Measurements from ENCODE around the gene BICD1. TPM values are rescaled to one million over a fixed set of nuclear protein-coding genes. Genes with fewer than 3 reads are reported as not detected.

The BICD1 gene
- total and polyA plus RNA-seq, 2 of the 13 experiments (the other 11 are each of a cell fraction or from before 2014, with no cell fraction given): 4.5 to 5.2 TPM

DNA sequence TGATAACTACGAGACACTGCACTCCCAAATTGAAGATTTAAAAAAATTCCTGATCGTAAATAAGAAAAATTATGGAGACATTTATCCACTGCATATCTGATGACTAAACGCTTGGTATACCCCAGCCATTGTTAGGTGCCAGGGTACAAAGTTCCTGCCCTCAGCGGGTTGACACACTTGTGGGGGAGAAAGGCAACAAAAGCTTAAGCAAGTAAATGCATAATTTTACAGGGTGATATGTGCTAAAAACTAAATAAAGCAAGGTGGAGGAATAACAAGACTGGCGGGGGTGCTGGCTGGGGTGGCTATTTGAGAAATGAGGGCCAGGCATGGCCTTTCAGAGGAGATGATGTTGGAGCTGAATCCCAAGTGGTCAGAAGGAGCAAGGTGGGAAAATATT is 25.0 kb downstream of the BICD1 start:
- Histone ChIP-seq H3K4me2 (ENCODE audit: low read depth, low read length) (peak overlapping the region; percentile 35), H3K79me2 (ENCODE audit: insufficient read depth, low read length) (no peaks in the 10 kb centered on the region), H3K27ac (ENCODE audit: extremely low read length, insufficient read depth, low read length) (peak overlapping the region; percentile 49), H3K9ac (ENCODE audit: insufficient read depth, low read depth, low read length) (no peak overlapping the region), H2AFZ (ENCODE audit: low read length) (no peak overlapping the region), H3K36me3 (replicated peaks in 1 of 2; ENCODE audit: control insufficient read depth in 1 of 2, insufficient read depth in 2 of 2, low read length in 2 of 2) (no peaks in the 10 kb centered on the region), H3K9me3 (ENCODE audit: low read length) (no peaks in the 10 kb centered on the region), H3K4me1 (ENCODE audit: insufficient read depth, low read length) (peaks cover 45% of the 10 kb centered on the region), H4K20me1 (ENCODE audit: insufficient read depth, low read length) (no peaks in the 10 kb centered on the region), H3K27me3 (ENCODE audit: control insufficient read depth in 1 of 2, insufficient read depth in 2 of 2, low read length in 2 of 2) (no peaks in the 10 kb centered on the region), H3K4me3 (replicated peaks in 1 of 3; ENCODE audit: insufficient read depth in 1 of 3, low read depth in 2 of 3, low read length in 3 of 3) (no peak overlapping the region)
- FAIRE-seq (peak; percentile 12), ATAC-seq (0 out of 3 replicates have a peak, but pooled peaks have one; percentile 11), DNase-seq (ENCODE audit: low spot score) (peak; percentile 58)
- no TSS peak for BruUV-seq (replicated peaks)
- 30% methylated on average over 5 of the region's 5 CpGs for WGBS (ENCODE audit: low lambda C conversion rate)
- in situ Hi-C loops (cut with HindIII; ENCODE audit: extremely low pct_ligation_motif_present, low pct_unique_long_range_greater_than_20kb): no loop called here
- ChIA-PET CTCF (ENCODE audit: low intra/inter-chr PET ratio, low total read pairs) (no interaction called here), POLR2A (no interaction called here)
- intact Hi-C loops (cut with micrococcal nuclease; ENCODE audit: unreplicated experiment): no loop called here
- no peak for TF ChIP-seq ZBTB14 (CRISPR knock-in tag; IDR thresholded peaks at IDR 0.05)
- TF ChIP-seq SOX5 (CRISPR knock-in tag; IDR thresholded peaks at IDR 0.05; ENCODE audit: borderline replicate concordance): peak; percentile 69; the same call in 1 of the 2 replicates
- peak; percentile 23; the same call in 1 of the 2 replicates for TF ChIP-seq FOSL2 (CRISPR knock-in tag; IDR thresholded peaks at IDR 0.05)
- TF ChIP-seq SOX6 (IDR thresholded peaks at IDR 0.05): no peak
- TF ChIP-seq SOX6 (CRISPR knock-in tag; IDR thresholded peaks at IDR 0.05): peak; percentile 60
- no peak for TF ChIP-seq CERS6 (CRISPR knock-in tag; IDR thresholded peaks at IDR 0.05)
- TF ChIP-seq, protein P1, sequence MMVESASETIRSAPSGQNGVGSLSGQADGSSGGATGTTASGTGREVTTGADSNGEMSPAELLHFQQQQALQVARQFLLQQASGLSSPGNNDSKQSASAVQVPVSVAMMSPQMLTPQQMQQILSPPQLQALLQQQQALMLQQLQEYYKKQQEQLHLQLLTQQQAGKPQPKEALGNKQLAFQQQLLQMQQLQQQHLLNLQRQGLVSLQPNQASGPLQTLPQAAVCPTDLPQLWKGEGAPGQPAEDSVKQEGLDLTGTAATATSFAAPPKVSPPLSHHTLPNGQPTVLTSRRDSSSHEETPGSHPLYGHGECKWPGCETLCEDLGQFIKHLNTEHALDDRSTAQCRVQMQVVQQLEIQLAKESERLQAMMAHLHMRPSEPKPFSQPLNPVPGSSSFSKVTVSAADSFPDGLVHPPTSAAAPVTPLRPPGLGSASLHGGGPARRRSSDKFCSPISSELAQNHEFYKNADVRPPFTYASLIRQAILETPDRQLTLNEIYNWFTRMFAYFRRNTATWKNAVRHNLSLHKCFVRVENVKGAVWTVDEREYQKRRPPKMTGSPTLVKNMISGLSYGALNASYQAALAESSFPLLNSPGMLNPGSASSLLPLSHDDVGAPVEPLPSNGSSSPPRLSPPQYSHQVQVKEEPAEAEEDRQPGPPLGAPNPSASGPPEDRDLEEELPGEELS (CRISPR knock-in tag; IDR thresholded peaks at IDR 0.05): peak; percentile 44
- peak; percentile 44 for TF ChIP-seq ARID5B (CRISPR knock-in tag; IDR thresholded peaks at IDR 0.05)
- TF ChIP-seq NR2F6 (IDR thresholded peaks at IDR 0.05): no peak
- TF ChIP-seq NR2F6 (CRISPR knock-in tag; IDR thresholded peaks at IDR 0.05): no peak
- TF ChIP-seq POLR2AphosphoS2 (IDR thresholded peaks at IDR 0.05; ENCODE audit: low read depth, low read length): no peak
- peak; percentile 42; the same call in 1 of the 2 replicates for TF ChIP-seq TBX3 (IDR thresholded peaks at IDR 0.05; ENCODE audit: borderline replicate concordance)
- TF ChIP-seq, protein P2, sequence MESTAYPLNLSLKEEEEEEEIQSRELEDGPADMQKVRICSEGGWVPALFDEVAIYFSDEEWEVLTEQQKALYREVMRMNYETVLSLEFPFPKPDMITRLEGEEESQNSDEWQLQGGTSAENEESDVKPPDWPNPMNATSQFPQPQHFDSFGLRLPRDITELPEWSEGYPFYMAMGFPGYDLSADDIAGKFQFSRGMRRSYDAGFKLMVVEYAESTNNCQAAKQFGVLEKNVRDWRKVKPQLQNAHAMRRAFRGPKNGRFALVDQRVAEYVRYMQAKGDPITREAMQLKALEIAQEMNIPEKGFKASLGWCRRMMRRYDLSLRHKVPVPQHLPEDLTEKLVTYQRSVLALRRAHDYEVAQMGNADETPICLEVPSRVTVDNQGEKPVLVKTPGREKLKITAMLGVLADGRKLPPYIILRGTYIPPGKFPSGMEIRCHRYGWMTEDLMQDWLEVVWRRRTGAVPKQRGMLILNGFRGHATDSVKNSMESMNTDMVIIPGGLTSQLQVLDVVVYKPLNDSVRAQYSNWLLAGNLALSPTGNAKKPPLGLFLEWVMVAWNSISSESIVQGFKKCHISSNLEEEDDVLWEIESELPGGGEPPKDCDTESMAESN (CRISPR knock-in tag; conservative IDR thresholded peaks at IDR 0.05): 0 out of 2 replicates have a peak, but pooled peaks have one; percentile 59
- TF ChIP-seq FOXA1 (IDR thresholded peaks at IDR 0.05): no peak
- peak; percentile 13; the same call in 1 of the 2 replicates for TF ChIP-seq FOXA1 (CRISPR knock-in tag; IDR thresholded peaks at IDR 0.05)
- 0 out of 2 replicates have a peak, but pooled peaks have one; percentile 14 for TF ChIP-seq RARA (CRISPR knock-in tag; IDR thresholded peaks at IDR 0.05)

All from HepG2 (cell line).